Daoy (cell line): ENCODE data around the gene WDPCP. TPM values are rescaled to one million over a fixed set of nuclear protein-coding genes. Genes with fewer than 3 reads are reported as not detected.
"Not testable (repeated sequence)": the region's sequence is repeated elsewhere in the genome, so short reads cannot be mapped to it uniquely, and the experiment has no call there.

Experiments
- DNase-seq: peaks from one replicate; pipeline ENCODE4 v3.0.0-alpha.2; 2015; ENCODE audit warnings: low read depth
- total RNA-seq: library from RNA; depleted of rRNA; stranded (reverse); fragments of >200 nt; shearing (Covaris generic); gene quantifications from 2 replicates; pipeline ENCODE4 v1.2.3, GENCODE V29; 2014

Gene WDPCP
- total RNA-seq, 1 experiment from 2014 or later = 6.6 TPM

DNA sequence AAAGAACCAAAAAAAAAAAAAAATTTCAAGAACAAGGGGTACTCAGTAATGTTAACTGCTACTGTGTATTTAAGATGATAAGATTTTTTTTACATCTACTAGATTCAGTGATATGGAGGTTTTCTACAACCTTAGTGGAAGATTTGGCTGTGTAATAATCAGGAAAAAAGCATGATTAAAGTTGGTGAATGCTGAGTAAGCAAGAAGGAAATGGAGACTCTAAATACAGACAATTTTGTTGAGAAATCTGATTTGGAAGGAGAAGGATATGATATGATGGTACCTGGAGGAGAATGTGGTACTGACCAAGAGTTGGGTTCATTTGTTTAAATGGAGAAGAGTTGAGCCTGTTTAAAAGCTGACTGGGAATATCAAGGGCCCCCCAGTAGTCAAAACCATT, 125.1 kb downstream of the WDPCP start:
- DNase-seq = no peak

DNA sequence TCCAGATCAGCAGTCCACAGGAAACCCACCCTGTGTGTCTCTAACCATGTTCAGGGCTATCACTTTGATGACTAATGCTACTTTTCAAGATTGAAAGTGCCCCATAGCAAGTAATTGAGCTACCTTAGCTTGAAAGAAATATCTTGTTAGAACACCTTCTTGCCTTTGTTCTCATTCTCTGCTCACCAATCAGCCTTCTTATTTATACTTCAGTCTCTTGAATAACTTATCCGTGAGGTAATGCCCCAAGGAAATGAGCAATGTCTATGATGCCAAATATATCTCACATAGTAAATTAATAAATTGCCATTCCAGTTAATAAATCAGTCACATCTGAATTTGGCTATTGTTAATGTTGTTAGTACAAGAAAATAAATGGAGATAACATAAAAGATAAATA, 141.6 kb downstream of the WDPCP start:
- DNase-seq = no peak

DNA sequence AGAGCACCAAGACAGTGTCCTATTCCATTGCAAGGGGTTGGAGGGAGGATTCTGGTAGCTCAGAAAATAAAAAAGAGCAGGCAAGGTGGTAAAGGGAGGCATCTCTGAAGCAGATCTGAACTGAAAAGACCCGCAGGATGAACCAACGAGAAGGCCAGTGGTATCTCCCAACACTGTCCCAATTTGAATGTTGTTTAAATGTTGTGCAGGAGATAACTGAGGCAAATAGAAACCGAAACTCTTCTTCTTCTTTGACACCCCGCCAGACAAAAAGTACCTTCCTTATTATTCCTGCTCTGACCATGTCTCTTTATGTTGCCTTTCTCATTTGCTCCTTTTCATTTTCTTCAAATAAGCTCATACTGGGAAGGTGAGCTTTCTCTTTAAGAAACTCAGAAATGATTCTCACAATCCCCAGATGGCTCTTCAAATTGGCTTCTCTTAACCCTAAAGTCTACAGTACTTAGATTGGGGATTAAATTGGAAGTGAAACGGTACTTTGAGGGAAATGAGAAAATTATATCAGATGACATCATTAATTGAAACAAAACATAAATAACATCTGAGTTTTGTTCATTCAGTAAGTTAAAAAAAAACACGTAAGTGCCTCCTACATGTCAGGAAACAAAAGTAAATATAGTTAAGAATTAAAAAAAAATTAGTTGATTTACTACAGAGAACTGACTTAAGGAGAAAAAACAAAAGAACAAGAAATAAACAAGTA, 143.6 kb downstream of the WDPCP start:
- DNase-seq = no peak

DNA sequence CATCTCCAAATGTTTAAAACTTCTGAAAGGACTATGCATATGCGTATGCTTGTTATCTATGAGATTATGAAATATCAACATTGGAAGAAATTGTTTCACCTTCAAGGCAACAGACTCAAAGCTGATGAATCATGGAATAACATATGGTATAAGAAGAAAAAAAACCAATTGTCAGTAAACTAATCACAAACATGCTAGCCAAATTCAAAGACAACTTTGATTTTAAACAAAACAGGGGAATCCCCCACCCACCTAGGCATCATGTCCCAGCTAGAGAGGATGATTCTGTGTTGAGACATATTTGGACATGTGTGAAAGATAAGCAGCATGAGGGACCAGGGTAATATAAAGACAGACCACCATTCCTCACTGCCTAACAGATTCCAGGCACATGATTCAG, 147.7 kb downstream of the WDPCP start:
- no peak for DNase-seq

DNA sequence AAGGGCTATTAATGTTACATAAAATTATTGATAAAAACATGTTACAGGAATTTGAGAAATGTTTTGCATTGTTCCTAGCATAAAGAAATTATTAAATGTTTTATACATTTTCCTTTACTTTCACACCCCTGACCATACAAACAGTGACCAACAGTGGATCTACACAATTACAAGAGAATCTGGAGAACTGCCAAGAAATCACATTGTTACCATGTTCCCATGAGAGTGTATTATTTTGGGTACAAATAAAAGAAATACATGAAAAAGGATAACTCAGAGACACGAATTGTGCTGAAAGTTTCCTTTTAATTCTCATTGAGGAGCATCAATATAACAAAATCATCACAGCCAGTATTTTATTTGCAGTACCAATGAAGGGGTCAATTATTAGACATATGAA, 150.1 kb downstream of the WDPCP start:
- no peak for DNase-seq

DNA sequence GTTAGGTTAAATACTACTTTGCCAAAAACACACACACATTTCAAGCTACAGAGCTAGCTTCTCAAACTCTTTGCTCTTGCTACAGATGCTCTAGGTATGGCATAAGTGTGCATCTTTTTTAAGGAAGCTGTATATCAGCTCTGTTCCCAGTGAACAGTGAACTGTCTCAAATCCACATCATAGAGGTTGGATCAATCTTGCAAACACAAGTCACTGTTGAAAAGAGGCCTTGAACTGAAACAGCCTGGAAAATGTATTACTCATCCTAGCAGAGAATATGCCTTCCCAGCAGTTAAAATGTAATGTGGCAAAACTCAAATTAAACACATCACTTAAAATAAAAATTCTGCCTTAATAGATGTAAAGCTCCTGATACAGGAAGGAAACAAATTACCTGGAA, 151.8 kb downstream of the WDPCP start:
- DNase-seq = no peak

DNA sequence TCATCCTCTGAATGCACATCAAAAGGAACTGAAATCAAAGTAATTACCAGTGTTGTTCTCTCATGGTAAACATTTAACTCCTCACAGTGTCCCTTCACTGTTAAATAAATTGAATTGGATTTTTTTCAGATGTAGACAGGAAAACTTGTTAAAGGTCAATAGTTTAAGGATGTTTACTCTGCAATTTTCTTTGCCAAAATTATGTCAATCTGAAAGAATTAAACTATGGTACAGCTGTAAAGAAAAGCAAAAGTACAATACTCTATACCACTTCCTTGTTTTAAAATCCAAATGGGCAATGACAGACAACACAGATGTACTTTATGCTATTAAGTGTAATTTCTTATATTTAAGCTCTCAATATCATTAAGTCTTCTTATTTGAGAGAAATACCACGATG, 153.2 kb downstream of the WDPCP start:
- DNase-seq = no peak

DNA sequence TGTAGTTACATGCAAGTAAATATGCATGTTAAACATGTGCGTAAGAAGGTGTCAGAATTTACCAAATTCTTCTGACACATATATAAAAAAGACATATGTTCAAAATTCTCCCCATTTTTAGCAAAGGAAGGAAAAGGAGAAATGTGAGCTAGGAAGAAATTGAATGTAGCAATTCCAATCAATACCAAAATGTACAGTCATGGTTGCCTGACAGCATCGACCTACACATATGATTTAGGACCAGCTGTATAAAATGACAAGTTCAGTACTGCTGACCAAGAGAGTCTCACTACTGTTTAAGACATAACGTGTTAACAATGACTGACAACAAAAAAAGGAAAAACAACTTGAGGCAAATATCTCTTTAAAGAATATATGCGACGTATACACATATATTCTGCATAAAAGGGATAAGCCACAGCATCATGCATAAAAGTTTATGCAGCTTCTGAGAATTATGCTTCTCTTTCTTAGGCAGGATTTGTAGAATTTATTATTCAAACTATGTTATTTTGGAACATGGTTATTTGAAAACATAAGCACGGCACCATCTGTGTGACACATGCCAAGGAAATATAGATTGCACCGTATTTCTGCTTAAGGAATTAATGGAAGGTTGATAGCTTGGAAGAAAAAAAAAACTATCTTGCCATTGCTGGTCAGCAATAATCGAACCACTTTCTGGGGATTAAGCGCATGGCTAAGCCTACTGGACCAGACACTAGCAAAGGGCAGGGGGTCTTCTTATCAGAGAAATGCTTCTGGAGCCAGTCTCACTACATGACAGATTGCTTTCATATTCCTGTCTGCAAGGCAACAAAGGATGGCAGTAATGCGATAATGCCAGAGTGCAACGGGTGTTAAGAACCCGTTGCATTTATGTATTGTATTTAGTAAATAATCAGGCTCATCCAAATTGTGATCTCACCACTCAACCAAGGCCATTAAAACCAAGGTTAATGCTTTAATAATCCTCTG, 154.0 kb downstream of the WDPCP start:
- no peak for DNase-seq

DNA sequence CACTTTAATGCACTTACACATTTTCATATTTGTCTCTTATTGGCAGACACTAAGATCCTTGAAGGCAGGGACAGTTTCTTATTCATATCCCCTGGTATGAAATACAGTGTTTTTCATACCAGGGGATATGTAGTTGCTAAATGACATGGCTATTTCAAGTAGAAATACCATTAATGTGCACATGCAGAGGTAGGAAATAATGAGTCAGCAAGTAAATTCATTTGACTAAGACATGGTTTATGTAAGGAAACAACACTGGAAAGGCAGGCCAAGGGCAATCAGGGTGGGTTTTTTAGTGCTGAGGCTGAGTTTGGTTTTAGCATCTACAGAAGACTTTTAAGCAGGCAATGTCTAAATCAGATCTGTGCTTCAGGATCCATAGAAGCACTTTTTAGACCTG, 155.9 kb downstream of the WDPCP start:
- DNase-seq = no peak

DNA sequence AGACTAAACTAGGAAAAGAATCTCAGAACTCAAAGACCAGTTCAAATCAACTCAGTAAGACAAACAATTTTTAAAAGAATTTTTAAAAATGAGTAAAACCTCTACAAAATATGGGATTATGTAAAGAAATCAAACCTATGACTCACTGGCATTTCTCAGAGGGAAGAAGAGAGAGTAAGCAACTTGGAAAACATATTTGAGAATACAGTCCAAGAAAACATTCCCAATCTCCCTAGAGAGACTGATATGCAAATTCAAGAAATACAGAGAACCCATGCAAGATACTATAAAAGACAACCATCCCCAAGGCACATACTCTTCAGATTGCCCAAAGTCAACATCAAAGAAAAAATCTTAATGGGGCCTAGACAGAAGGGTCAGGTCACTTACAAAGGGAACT, 162.7 kb downstream of the WDPCP start:
- DNase-seq = no peak

DNA sequence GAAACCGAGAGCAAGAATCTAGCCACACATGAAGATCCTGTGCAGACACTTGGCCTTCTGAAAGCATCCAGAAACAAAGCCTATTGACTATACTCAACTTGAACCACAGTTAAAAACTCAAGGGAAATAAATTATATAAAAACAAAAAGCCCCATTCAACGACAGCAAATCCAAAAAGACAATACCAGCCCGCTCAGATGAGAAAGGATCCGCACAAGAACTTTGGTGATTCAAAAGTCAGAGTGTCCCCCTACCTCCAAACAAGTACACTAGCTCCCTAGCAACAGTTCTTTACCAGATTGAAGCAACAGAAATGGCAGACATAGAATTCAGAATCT, 163.2 kb downstream of the WDPCP start:
- no peak for DNase-seq

DNA sequence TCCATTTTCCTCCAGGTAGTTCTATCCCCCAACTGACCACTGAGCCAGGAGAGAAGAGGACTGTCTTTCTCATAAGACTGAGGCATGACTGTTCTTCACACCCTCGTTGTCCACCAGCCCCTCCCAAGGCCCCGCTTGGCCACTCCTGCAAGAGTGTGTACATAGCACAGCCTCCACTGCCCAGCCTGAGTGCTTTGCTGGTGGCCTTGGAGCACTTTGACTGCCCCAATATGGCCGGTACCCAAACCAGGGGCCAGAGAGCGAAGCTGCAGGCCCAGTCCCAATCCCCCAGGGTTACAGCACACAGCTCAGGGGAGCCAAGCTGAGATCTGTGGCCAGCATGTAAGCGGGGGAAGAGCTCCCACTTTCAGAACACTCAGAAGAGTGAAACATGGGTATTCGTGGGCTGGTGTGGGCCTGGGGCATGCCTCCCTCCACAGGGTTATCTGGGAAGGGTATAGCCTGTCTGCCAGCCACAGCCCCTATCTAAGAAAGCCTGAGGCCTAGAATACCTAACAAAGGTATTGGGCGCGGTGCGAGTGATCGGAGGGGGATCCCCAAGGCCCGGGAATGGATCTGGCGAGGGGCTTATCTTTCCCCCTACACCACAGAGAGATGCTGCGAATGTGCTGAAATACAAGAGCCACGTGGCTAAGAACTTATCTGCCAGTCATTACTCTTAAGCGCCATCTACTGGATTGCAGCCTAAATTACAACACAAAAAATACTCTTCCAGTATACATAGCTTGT, 163.8 kb downstream of the WDPCP start:
- DNase-seq = peak; percentile 47

DNA sequence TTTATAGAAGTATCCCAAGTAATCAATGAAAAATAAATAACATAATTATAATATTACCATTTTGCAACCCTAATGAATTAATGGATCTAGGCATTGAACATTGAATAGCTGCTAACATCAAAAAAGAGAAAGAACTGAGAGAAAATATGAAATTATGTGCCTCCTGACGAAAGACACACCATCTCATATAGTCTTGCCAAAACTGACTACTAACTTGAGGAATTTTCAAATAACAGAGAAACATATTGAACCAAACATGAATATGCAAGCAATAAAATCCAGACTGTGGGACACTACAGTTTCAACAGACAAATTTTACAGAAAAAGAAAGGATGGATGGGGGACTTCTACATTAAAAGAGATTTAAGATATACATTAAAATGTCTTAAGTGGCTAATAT, 165.7 kb downstream of the WDPCP start:
- no peak for DNase-seq

DNA sequence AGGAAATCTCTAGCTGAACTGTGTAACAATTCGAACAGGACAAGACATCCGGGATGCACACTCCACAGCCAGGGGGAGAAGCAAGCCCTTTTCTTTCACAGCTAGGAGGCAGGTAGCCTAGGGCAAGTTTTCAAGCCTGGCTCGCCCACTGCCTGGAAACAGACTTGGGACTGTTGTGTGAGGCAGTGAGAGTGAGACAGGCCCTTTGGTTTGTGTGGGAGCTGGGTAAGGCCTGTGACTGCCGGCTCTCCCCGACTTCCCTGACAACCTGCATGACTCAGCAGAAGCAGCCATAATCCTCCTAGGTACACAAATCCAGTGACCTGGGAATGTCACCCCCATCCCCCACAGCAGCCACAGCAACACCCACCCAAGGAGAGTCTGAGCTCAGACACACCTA, 179.7 kb downstream of the WDPCP start:
- DNase-seq = peak; percentile 3

DNA sequence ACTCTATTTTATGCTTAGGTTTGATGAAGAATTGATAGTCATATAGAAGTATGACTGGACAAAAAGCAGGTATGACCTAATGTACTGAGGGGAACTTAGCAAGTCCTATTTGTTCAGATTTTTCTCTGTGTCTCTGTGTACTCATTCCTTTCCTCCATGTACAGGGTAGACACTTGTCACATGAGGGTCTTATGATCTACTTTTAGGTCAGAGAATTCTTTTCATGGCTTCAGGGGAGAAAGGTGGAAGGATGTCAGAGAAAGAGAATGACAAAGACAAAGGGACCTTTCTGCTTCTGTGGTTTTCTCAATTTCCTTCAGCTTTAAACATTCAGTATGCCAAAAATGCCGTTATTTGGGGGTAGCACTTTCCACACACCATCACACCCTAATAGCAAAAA, 181.6 kb downstream of the WDPCP start:
- DNase-seq = no peak

DNA sequence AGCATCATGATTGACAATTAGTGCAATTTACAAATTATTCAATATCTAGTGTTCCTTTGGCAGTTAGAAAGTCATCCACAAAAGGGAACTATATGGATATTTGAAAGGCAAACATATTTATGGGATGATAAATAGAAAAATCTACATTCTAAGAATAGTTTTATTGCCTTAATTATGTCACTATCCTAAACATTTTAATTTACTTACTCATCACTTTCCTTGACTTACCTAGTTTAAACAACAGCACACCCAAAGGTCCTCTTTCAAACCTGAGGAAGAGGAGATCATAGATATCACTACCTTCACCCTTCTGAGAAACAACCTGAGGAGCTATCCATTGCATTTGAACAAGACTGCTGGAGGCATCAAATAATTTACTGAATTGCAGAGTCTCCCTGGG, 184.5 kb downstream of the WDPCP start:
- no peak for DNase-seq

DNA sequence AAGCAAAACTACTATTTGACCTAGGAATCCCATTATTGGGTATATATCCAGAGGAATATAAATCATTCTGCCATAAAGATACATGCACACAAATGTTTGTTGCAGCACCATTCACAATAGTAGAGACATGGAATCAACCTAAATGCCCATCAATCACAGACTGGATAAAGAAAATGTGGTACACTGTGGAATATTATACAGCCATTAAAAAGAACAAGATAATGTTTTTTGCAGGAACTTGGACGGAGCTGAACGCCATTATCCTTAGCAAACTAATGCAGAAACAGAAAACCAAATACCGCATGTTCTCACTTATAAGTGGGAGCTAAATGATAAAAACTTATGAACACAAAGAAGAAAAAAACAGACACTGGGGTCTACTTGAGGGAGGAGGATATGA, 185.4 kb downstream of the WDPCP start:
- not testable (repeated sequence) for DNase-seq

DNA sequence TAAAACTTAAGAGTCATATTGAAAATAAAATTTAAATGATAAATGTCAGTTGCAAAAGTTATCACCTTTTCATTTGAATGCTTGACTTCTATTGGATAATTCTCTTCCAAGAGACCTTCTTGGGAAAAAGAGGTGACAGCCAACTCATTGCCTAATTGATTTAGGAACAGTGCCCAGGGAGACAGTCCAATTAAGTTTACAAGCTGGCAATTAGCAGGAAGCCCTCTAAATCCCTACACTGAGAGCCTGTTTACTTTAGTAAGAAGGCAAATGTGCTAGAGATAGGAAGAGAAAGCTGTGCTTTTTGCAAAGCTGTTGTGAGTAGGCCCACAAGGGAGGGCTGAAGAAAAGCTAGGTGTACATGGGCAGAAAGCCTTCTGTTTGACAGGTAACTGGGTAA, 189.1 kb downstream of the WDPCP start:
- DNase-seq = no peak

DNA sequence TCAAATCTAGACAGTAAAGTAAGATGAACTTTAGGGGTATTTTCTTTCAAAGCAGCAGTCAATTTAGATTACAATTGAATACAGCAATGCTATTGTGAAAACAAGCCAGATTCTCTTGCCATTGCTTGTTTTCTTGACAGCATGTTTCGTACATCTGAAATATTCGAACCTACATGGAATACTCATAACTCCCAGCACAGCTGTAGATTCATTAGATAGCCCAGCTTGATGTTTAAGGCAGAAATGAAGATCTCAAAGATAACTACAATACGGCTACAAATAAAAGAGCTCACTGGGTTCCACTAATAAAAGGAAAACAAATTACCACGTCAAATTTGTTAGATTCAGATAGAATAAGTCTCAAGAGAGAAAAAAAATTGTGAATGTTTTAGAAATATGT, 208.8 kb downstream of the WDPCP start:
- DNase-seq = no peak

DNA sequence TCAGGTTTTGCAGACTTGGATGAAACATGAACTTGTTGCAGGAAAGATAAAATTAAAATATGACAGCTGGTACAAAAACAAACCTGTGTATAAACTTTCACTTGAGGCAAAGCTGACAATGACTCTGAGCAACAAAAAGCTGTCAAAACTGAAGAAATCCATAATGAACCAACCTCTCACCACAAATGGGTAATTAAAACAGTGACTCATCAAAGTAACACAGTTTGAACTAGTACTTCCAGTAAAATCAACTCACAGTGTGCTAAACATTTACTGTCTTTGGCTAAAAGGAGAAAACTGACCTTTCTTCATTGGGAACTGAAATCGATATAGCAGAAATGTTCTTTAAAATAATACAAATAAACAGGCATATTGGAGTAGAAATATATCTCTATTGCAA, 209.7 kb downstream of the WDPCP start:
- peak; percentile 4 for DNase-seq

DNA sequence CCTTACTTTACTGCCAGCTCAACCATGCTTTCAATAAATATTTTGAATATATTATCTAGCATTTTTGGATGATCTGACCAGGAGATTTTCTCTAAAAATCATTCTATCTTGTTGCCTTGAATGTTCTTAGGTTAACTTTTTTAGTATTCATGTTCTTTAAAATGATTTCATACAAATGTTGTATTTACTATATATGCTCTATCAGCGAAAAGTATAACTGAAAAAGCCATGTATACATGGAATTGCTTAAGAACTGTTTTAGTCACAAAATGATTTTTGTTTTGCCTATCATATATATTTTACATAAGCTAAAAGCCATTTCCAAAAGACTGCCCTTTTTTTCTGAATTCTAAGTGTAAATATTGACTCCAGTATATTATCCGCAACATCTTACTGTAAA, 213.9 kb downstream of the WDPCP start:
- DNase-seq = no peak

DNA sequence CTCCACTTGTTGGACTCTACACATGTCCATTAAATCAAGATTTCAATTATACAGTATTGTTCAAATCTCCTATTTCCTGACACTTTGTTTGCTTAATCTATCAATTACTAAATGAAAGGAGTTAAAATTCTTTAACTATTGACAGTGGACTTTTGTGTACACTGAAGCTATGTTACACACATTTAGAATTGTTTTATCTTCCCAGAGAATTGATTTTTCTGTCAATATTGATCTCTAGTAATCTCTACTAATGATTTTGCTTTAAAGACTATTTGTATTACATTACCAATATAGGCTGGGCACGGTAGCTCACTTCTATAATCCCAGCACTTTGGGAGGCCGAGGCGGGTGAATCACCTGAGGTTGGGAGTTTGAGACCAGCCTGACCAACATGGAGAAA, 215.7 kb downstream of the WDPCP start:
- DNase-seq = no peak

DNA sequence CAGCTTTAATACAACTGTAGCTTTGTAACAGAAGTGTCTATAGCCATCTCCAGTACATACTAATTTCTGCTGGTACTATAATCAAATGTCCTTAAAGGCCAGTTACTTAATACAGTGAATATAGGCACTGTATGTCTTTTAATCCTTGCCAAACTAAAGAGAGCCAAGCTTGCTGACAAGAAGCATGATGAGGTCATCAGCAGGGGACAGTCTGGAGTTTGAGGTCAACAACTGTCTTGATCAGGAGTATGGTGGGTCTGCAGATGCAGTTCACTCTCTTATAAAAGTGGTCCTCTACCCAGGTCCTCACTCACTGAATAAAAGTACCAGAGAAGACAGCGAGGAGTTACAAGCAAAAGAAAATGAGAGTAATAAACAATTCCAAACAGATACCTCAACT, 219.1 kb downstream of the WDPCP start:
- DNase-seq = no peak
